CD4-positive, alpha-beta memory T cell (primary cell): ENCODE results near the gene NR2C2AP. TPM values are rescaled to one million over a fixed set of nuclear protein-coding genes. Genes with fewer than 3 reads are reported as not detected.

ENCODE experiments used
- CTCF ChIA-PET: fragments of 350-600 bp; sonication (Branson Sonifier 250); formaldehyde crosslinking; loops from one replicate; lab custom pipeline; 2021; ENCODE audit warnings: inconsistent platforms; ENCODE audit not compliant: partially characterized antibody; lab: Charles Lee
- POLR2A ChIA-PET: fragments of 350-600 bp; sonication (Branson Sonifier 250); formaldehyde crosslinking; loops from one replicate; lab custom pipeline; 2021; ENCODE audit not compliant: partially characterized antibody; lab: Charles Lee
- DNase-seq, 5 donors: peaks; one replicate each; pipeline versions ENCODE4 v3.0.0 to v3.0.0-alpha.2; 2020 to 2022; ENCODE audit warnings: mixed read lengths in 1 of 5
- H3K27ac ChIP-seq: one replicate; pipeline ENCODE4 v1.7.0; 2013; ENCODE audit warnings: low read depth, low read length
- H3K27me3 ChIP-seq: 2 replicates; pipeline ENCODE4 v1.7.0; 2013; ENCODE audit warnings: mild to moderate bottlenecking, low read length, moderate library complexity; ENCODE audit not compliant: insufficient read depth
- H3K36me3 ChIP-seq: 2 replicates; pipeline ENCODE4 v1.7.0; 2013; ENCODE audit warnings: mild to moderate bottlenecking, low read length, moderate library complexity; ENCODE audit not compliant: insufficient read depth
- H3K4me1 ChIP-seq: 2 replicates; pipeline ENCODE4 v1.7.0; 2013; ENCODE audit warnings: mild to moderate bottlenecking, low read length, moderate library complexity; ENCODE audit not compliant: insufficient read depth
- H3K4me3 ChIP-seq, 2 donors: one replicate each; pipeline ENCODE4 v1.7.0; 2013; ENCODE audit warnings: low read length in 2 of 2, mild to moderate bottlenecking in 1 of 2
- H3K9me3 ChIP-seq, 2 donors: one replicate each; pipeline ENCODE4 v1.7.0; 2013; ENCODE audit warnings: low read length in 2 of 2, control low read depth in 1 of 2; ENCODE audit not compliant: control insufficient read depth in 1 of 2
- H3K27ac Mint-ChIP-seq, 7 donors: one replicate each; pipeline ENCODE4 v1.8.0; 2020 to 2021; ENCODE audit warnings: mixed read lengths in 7 of 7, mild to moderate bottlenecking in 6 of 7, inconsistent platforms in 3 of 7, moderate library complexity in 3 of 7
- H3K27me3 Mint-ChIP-seq, 2 donors: one replicate each; pipeline ENCODE4 v1.8.0; 2020 to 2021; ENCODE audit warnings: mixed read lengths in 2 of 2
- H3K36me3 Mint-ChIP-seq, 2 donors: one replicate each; pipeline ENCODE4 v1.8.0; 2020 to 2021; ENCODE audit warnings: mixed read lengths in 2 of 2, inconsistent platforms in 1 of 2, mild to moderate bottlenecking in 1 of 2
- H3K4me1 Mint-ChIP-seq, 4 donors: one replicate each; pipeline ENCODE4 v1.8.0; 2020 to 2021; ENCODE audit warnings: mixed read lengths in 4 of 4, mild to moderate bottlenecking in 1 of 4
- H3K4me3 Mint-ChIP-seq, 8 donors: one replicate each; pipeline ENCODE4 v1.8.0; 2020 to 2021; ENCODE audit warnings: mixed read lengths in 8 of 8, mild to moderate bottlenecking in 7 of 8, moderate library complexity in 6 of 8, inconsistent platforms in 3 of 8
- H3K9me3 Mint-ChIP-seq, 8 donors: one replicate each; pipeline ENCODE4 v1.8.0; 2020 to 2021; ENCODE audit warnings: mixed read lengths in 8 of 8, mild to moderate bottlenecking in 5 of 8, inconsistent platforms in 3 of 8, moderate library complexity in 1 of 8
- intact Hi-C: fragments of 100-400 bp; cut with micrococcal nuclease; formaldehyde crosslinking; loops from one replicate; pipeline ENCODE4 v1.15.1; 2023
- polyA plus RNA-seq, 2 donors: library from polyadenylated mRNA; unstranded; fragments of 300-500 nt; fragmentation: Illumina TruSeq; gene quantifications; one replicate each; pipeline ENCODE4 v1.2.3, GENCODE V29; 2021
- total RNA-seq, 2 experiments: library from RNA; stranded (reverse); gene quantifications; one replicate each; pipeline ENCODE4 v1.2.3, GENCODE V29; 2021

The NR2C2AP gene
- total and polyA plus RNA-seq, 4 experiments from 2014 or later, result 25.1 to 33.2 (median 30.3) TPM

GRCh38 chr19:19209372-19209771 lies 6.2 kb upstream of the NR2C2AP start:
- Mint-ChIP-seq H3K9me3 (peaks cover 0 to 6% (median 0%) of the 10 kb centered on the region in 8 donors), H3K36me3 (no peaks in the 10 kb centered on the region), H3K4me1 (peaks cover 13 to 25% (median 19%) of the 10 kb centered on the region in 4 donors), H3K27ac (no peak overlapping the region), H3K4me3 (no peak overlapping the region), H3K27me3 (peaks cover 21 to 30% of the 10 kb centered on the region in 2 donors)
- peaks cover 30% of the 10 kb centered on the region for H3K27me3 ChIP-seq
- no peak overlapping the region for H3K27ac ChIP-seq
- POLR2A ChIA-PET, result no interaction called here
- DNase-seq, result no peak
- CTCF ChIA-PET, result no interaction called here
- H3K9me3 ChIP-seq, result no peaks in the 10 kb centered on the region
- H3K4me1 ChIP-seq, result peaks cover 17% of the 10 kb centered on the region
- no peak overlapping the region for H3K4me3 ChIP-seq
- intact Hi-C loops, result no loop called here
- no peaks in the 10 kb centered on the region for H3K36me3 ChIP-seq

GRCh38 chr19:19207637-19208572 lies 4.7 kb upstream of the NR2C2AP start:
- Mint-ChIP-seq H3K27me3 (peaks cover 8 to 15% of the 10 kb centered on the region in 2 donors), H3K4me3 (peak overlapping the region; percentile 6 to 79 (median 56)), H3K36me3 (peaks cover 0 to 4% of the 10 kb centered on the region in 2 donors), H3K9me3 (peaks cover 0 to 4% (median 0%) of the 10 kb centered on the region in 8 donors), H3K4me1 (peaks cover 13 to 35% (median 23%) of the 10 kb centered on the region in 4 donors), H3K27ac (peak overlapping the region in 6 of 7 donors; percentile 28 to 92 (median 64))
- Histone ChIP-seq H3K27me3 (peaks cover 17% of the 10 kb centered on the region), H3K36me3 (no peaks in the 10 kb centered on the region), H3K9me3 (no peaks in the 10 kb centered on the region), H3K4me3 (peak overlapping the region in 1 of 2 donors; percentile 12), H3K27ac (no peak overlapping the region), H3K4me1 (peaks cover 19% of the 10 kb centered on the region)
- CTCF ChIA-PET, result no interaction called here
- intact Hi-C loops, result no loop called here
- POLR2A ChIA-PET, result interaction anchor here (2.9 kb wide), 1 partner anchor 16 kb away, joined by 10 read pairs; the partner anchor contains the start of genes BORCS8 and RFXANK
- no peak for DNase-seq

- Histone ChIP-seq H3K4me3 (no peak overlapping the region), H3K36me3 (no peaks in the 10 kb centered on the region), H3K9me3 (no peaks in the 10 kb centered on the region), H3K4me1 (peaks cover 28% of the 10 kb centered on the region), H3K27ac (no peak overlapping the region), H3K27me3 (peaks cover 7% of the 10 kb centered on the region)
- peaks cover 19 to 45% (median 32%) of the 10 kb centered on the region in 4 donors for H3K4me1 Mint-ChIP-seq
- H3K36me3 Mint-ChIP-seq, result peaks cover 0 to 4% of the 10 kb centered on the region in 2 donors
- peak overlapping the region in 7 of 8 donors; percentile 4 to 79 (median 55) for H3K4me3 Mint-ChIP-seq
- intact Hi-C loops, result no loop called here
- ChIA-PET POLR2A (interaction anchor here (2.9 kb wide), 1 partner anchor 15 kb away, joined by 10 read pairs; the partner anchor contains the start of genes BORCS8 and RFXANK), CTCF (no interaction called here)
- peaks cover 0 to 4% (median 0%) of the 10 kb centered on the region in 8 donors for H3K9me3 Mint-ChIP-seq
- DNase-seq, result no peak
- peak overlapping the region in 1 of 7 donors; percentile 76 for H3K27ac Mint-ChIP-seq
- peaks cover 8 to 12% of the 10 kb centered on the region in 2 donors for H3K27me3 Mint-ChIP-seq
Observed at GRCh38 chr19:19206938-19207337, 3.7 kb upstream of the NR2C2AP start.

- peaks cover 0 to 4% (median 0%) of the 10 kb centered on the region in 8 donors for H3K9me3 Mint-ChIP-seq
- no peaks in the 10 kb centered on the region for H3K36me3 ChIP-seq
- no peak overlapping the region for H3K27ac ChIP-seq
- peak overlapping the region in 2 of 7 donors; percentile 19 to 48 for H3K27ac Mint-ChIP-seq
- CTCF ChIA-PET, result interaction anchor here (1.4 kb wide), 1 partner anchor 20 kb away, joined by 4 read pairs; no protein-coding TSS in a partner anchor
- H3K9me3 ChIP-seq, result no peaks in the 10 kb centered on the region
- H3K27me3 ChIP-seq, result no peaks in the 10 kb centered on the region
- H3K4me3 ChIP-seq, result no peak overlapping the region
- H3K27me3 Mint-ChIP-seq, result peaks cover 3 to 7% of the 10 kb centered on the region in 2 donors
- peaks cover 0 to 4% of the 10 kb centered on the region in 2 donors for H3K36me3 Mint-ChIP-seq
- peak overlapping the region in 1 of 8 donors; percentile 59 for H3K4me3 Mint-ChIP-seq
- no peak for DNase-seq
- intact Hi-C loops, result no loop called here
- POLR2A ChIA-PET, result interaction anchor here (2.9 to 5.1 kb wide), 2 partner anchors 13 to 14 kb away, joined by 10 to 84 read pairs; partner anchors contain the start of genes BORCS8 and RFXANK
- peaks cover 19 to 42% (median 35%) of the 10 kb centered on the region in 4 donors for H3K4me1 Mint-ChIP-seq
- H3K4me1 ChIP-seq, result peaks cover 33% of the 10 kb centered on the region
Observed at GRCh38 chr19:19205416-19206410, 2.5 kb upstream of the NR2C2AP start.

- Mint-ChIP-seq H3K27ac (peak overlapping the region in 2 of 7 donors; percentile 12 to 90), H3K9me3 (peaks cover 0 to 4% (median 0%) of the 10 kb centered on the region in 8 donors), H3K4me3 (peak overlapping the region in 7 of 8 donors; percentile 56 to 94 (median 91)), H3K36me3 (peaks cover 0 to 8% of the 10 kb centered on the region in 2 donors), H3K27me3 (peaks cover 0 to 4% of the 10 kb centered on the region in 2 donors), H3K4me1 (peaks cover 19 to 42% (median 35%) of the 10 kb centered on the region in 4 donors)
- ChIA-PET POLR2A (interaction anchor here (5.1 kb wide), 1 partner anchor 11 kb away, joined by 84 read pairs; the partner anchor contains the start of genes BORCS8 and RFXANK), CTCF (interaction anchor here (0.6 to 1.8 kb wide), 2 partner anchors 18 to 89 kb away, joined by 3 to 6 read pairs; no protein-coding TSS in a partner anchor)
- intact Hi-C loops, result no loop called here
- no peaks in the 10 kb centered on the region for H3K9me3 ChIP-seq
- no peaks in the 10 kb centered on the region for H3K36me3 ChIP-seq
- H3K27me3 ChIP-seq, result no peaks in the 10 kb centered on the region
- no peak overlapping the region for H3K4me3 ChIP-seq
- no peak for DNase-seq
- no peak overlapping the region for H3K27ac ChIP-seq
- peaks cover 33% of the 10 kb centered on the region for H3K4me1 ChIP-seq
Observed at GRCh38 chr19:19204181-19204580, 967 bp upstream of the NR2C2AP start.

- Histone ChIP-seq H3K4me1 (peaks cover 28% of the 10 kb centered on the region), H3K36me3 (peaks cover 10% of the 10 kb centered on the region), H3K27ac (peak overlapping the region; percentile 73), H3K4me3 (peak overlapping the region; percentile 69 to 93), H3K27me3 (no peaks in the 10 kb centered on the region), H3K9me3 (no peaks in the 10 kb centered on the region)
- H3K9me3 Mint-ChIP-seq, result peaks cover 0 to 4% (median 0%) of the 10 kb centered on the region in 8 donors
- peak overlapping the region; percentile 90 to 96 (median 94) for H3K27ac Mint-ChIP-seq
- peak overlapping the region; percentile 91 to 97 (median 94) for H3K4me3 Mint-ChIP-seq
- no peak for DNase-seq
- H3K4me1 Mint-ChIP-seq, result peaks cover 16 to 42% (median 32%) of the 10 kb centered on the region in 4 donors
- H3K27me3 Mint-ChIP-seq, result peaks cover 0 to 2% of the 10 kb centered on the region in 2 donors
- intact Hi-C loops, result loop anchor here (1.0 kb wide), 2 partner anchors 10 to 118 kb away; partner anchors contain the start of genes BORCS8, MAU2, RFXANK and SUGP1
- peaks cover 5 to 16% of the 10 kb centered on the region in 2 donors for H3K36me3 Mint-ChIP-seq
- ChIA-PET POLR2A (interaction anchor here (0.6 to 5.1 kb wide), 7 partner anchors 10 to 288 kb away, joined by 3 to 84 read pairs (median 4); partner anchors contain the start of genes BORCS8, COPE, DDX49 and GATAD2A), CTCF (interaction anchor here (0.6 to 1.6 kb wide), 4 partner anchors 10 to 227 kb away, joined by 3 to 6 read pairs (median 3); no protein-coding TSS in a partner anchor)
Observed at GRCh38 chr19:19202707-19203011, 555 bp downstream of the NR2C2AP start.
